Esophagus squamous epithelium (tissue), 5 donors: ENCODE data around the gene TANC1. TPM values are rescaled to one million over a fixed set of nuclear protein-coding genes. Genes with fewer than 3 reads are reported as not detected.
A peak's percentile ranks its signal among the peaks of the same experiment; 100 is the strongest.

Experiments
- DNase-seq: peaks from one replicate; lab custom pipeline; 2025; lab: John Stamatoyannopoulos, UW
- H3K27ac ChIP-seq, 4 donors: fragments of 200-600 bp; sonication (generic); one replicate each; pipeline ENCODE4 v1.5.1; 2016 to 2019; ENCODE audit warnings: mild to moderate bottlenecking in 1 of 4
- H3K27me3 ChIP-seq, 4 donors: fragments of 200-600 bp; sonication (generic); 1 replicate in 3 of 4; 2 replicates in 1 of 4; pipeline versions ENCODE4 v1.5.1 to v1.6.0; 2017 to 2021; ENCODE audit warnings: antibody characterized with exemption in 1 of 4
- H3K36me3 ChIP-seq, 3 donors: fragments of 200-600 bp; sonication (generic); one replicate each; pipeline ENCODE4 v1.5.1; 2016 to 2019
- H3K4me1 ChIP-seq, 3 donors: fragments of 200-600 bp; sonication (generic); one replicate each; pipeline ENCODE4 v1.5.1; 2017 to 2019
- H3K4me3 ChIP-seq, 4 donors: fragments of 200-600 bp; sonication (generic); 1 replicate in 3 of 4; 2 replicates in 1 of 4; pipeline ENCODE4 v1.5.1; 2016 to 2019; ENCODE audit warnings: mild to moderate bottlenecking in 2 of 4, moderate library complexity in 1 of 4
- H3K9me3 ChIP-seq, 3 donors: fragments of 200-600 bp; sonication (generic); one replicate each; pipeline ENCODE4 v1.5.1; 2016 to 2019
- CTCF ChIP-seq, 6 experiments: fragments of 450-650 bp in 4 of 6; fragments of 200-600 bp in 2 of 6; sonication (generic) in 2 of 6; IDR thresholded peaks; one replicate each; pipeline ENCODE4 v1.5.1; 2016 to 2019; ENCODE audit warnings: antibody characterized with exemption in 6 of 6, mild to moderate bottlenecking in 4 of 6, moderate library complexity in 4 of 6
- POLR2A ChIP-seq, 4 donors: fragments of 450-650 bp; IDR thresholded peaks; one replicate each; pipeline ENCODE4 v1.6.1; 2017; ENCODE audit warnings: antibody characterized with exemption in 4 of 4, mild to moderate bottlenecking in 4 of 4, moderate library complexity in 3 of 4
- WGBS, 2 donors: methylation state at CpG; one replicate each; pipeline ENCODE4 v1.1.5; 2018; 5-methylcytosine and 5-hydroxymethylcytosine counted together
- intact Hi-C: fragments of 100-400 bp; cut with DNase I; formaldehyde crosslinking; loops from one replicate; pipeline ENCODE4 v1.15.0; 2022
- total RNA-seq, 4 donors: library from RNA; depleted of rRNA; stranded (reverse); fragments of >200 nt; gene quantifications; one replicate each; pipeline ENCODE4 v1.1.0, GENCODE V29; 2016
- donor health status: DM: yes; HTN: yes; CAD: no.

The TANC1 gene
- total RNA-seq, 4 donors from 2014 or later = 29.4 to 54.5 (median 42.2) TPM

- Histone ChIP-seq H3K9me3 (no peaks in the 10 kb centered on the region), H3K27ac (peak overlapping the region in 2 of 4 donors; percentile 18 to 23), H3K36me3 (no peaks in the 10 kb centered on the region), H3K4me1 (peaks cover 0 to 74% (median 41%) of the 10 kb centered on the region in 3 donors), H3K4me3 (no peak overlapping the region), H3K27me3 (no peaks in the 10 kb centered on the region)
- DNase-seq = no peak
- intact Hi-C loops = no loop called here
- no peak for TF ChIP-seq CTCF (IDR thresholded peaks at IDR 0.05)
- no peak for TF ChIP-seq POLR2A (IDR thresholded peaks at IDR 0.05)
- 66 to 72% methylated on average over 5 of the region's 5 CpGs for WGBS, 2 donors
These were observed 83.2 kb downstream of the TANC1 start for GRCh38 chr2:159051661-159052060.

- peaks cover 0 to 69% (median 36%) of the 10 kb centered on the region in 3 donors for H3K4me1 ChIP-seq
- 67 to 70% methylated on average over 5 of the region's 5 CpGs for WGBS, 2 donors
- TF ChIP-seq CTCF (IDR thresholded peaks at IDR 0.05) = no peak
- no peak for TF ChIP-seq POLR2A (IDR thresholded peaks at IDR 0.05)
- DNase-seq = no peak
- no peaks in the 10 kb centered on the region for H3K27me3 ChIP-seq
- H3K27ac ChIP-seq = peak overlapping the region in 2 of 4 donors; percentile 18 to 23
- H3K9me3 ChIP-seq = no peaks in the 10 kb centered on the region
- no peaks in the 10 kb centered on the region for H3K36me3 ChIP-seq
- no peak overlapping the region for H3K4me3 ChIP-seq
- intact Hi-C loops = no loop called here
These were observed 83.7 kb downstream of the TANC1 start for GRCh38 chr2:159052157-159052601.

- no peaks in the 10 kb centered on the region for H3K27me3 ChIP-seq
- peak overlapping the region in 1 of 4 donors; percentile 32 for H3K27ac ChIP-seq
- H3K4me1 ChIP-seq = peaks cover 0 to 58% (median 33%) of the 10 kb centered on the region in 3 donors
- H3K4me3 ChIP-seq = no peak overlapping the region
- no peaks in the 10 kb centered on the region for H3K9me3 ChIP-seq
- DNase-seq = no peak
- intact Hi-C loops = no loop called here
- no peaks in the 10 kb centered on the region for H3K36me3 ChIP-seq
- no peak for TF ChIP-seq CTCF (IDR thresholded peaks at IDR 0.05)
- TF ChIP-seq POLR2A (IDR thresholded peaks at IDR 0.05) = no peak
- 77% methylated on average over 3 of the region's 3 CpGs for WGBS, 2 donors
These were observed 85.0 kb downstream of the TANC1 start for GRCh38 chr2:159053161-159054031.

- Histone ChIP-seq H3K9me3 (no peaks in the 10 kb centered on the region), H3K27ac (peak overlapping the region in 2 of 4 donors; percentile 18 to 32), H3K4me3 (no peak overlapping the region), H3K4me1 (peaks cover 0 to 58% (median 33%) of the 10 kb centered on the region in 3 donors), H3K27me3 (no peaks in the 10 kb centered on the region), H3K36me3 (no peaks in the 10 kb centered on the region)
- intact Hi-C loops = no loop called here
- TF ChIP-seq POLR2A (IDR thresholded peaks at IDR 0.05) (no peak), CTCF (IDR thresholded peaks at IDR 0.05) (no peak)
- WGBS, 2 donors = 71 to 89% methylated on average over 3 of the region's 3 CpGs
- DNase-seq = no peak
These were observed 85.5 kb downstream of the TANC1 start for GRCh38 chr2:159054032-159054334.

GRCh38 chr2:159054985-159055384 is 86.5 kb downstream of the TANC1 start:
- Histone ChIP-seq H3K4me3 (no peak overlapping the region), H3K4me1 (peaks cover 0 to 58% (median 33%) of the 10 kb centered on the region in 3 donors), H3K36me3 (no peaks in the 10 kb centered on the region), H3K27ac (peak overlapping the region in 2 of 4 donors; percentile 18 to 32), H3K9me3 (no peaks in the 10 kb centered on the region), H3K27me3 (no peaks in the 10 kb centered on the region)
- TF ChIP-seq POLR2A (IDR thresholded peaks at IDR 0.05) (no peak), CTCF (IDR thresholded peaks at IDR 0.05) (no peak)
- 67 to 73% methylated on average over 4 of the region's 4 CpGs for WGBS, 2 donors
- intact Hi-C loops = no loop called here
- no peak for DNase-seq
